GM18508 (cell line): ENCODE measurements around the gene RFX1.
"Not testable (repeated sequence)": the region's sequence is repeated elsewhere in the genome, so short reads cannot be mapped to it uniquely, and the experiment has no call there.

ENCODE experiments used
- ATAC-seq: cut with Tn5 transposase; IDR thresholded peaks from one replicate; pipeline ENCODE4 v1.9.1; 2021; ENCODE audit warnings: moderate number of reproducible peaks; ENCODE audit not compliant: insufficient read depth, unreplicated experiment

Gene RFX1

GRCh38 chr19:14006085-14006765, at the start of gene RFX1:
RFX1 (minus strand) TSS chr19:14006320; CDS start chr19:13993843, 12,477 bp downstream.
- ATAC-seq = peak; percentile 61

GRCh38 chr19:14055396-14055795, 49.3 kb upstream of the RFX1 start:
- no peak for ATAC-seq

- ATAC-seq = no peak
Measured at GRCh38 chr19:14054721-14055120, 48.6 kb upstream of the RFX1 start.

GRCh38 chr19:14054099-14054498, 48.0 kb upstream of the RFX1 start:
- no peak for ATAC-seq

GRCh38 chr19:14053500-14053899, 47.4 kb upstream of the RFX1 start:
- no peak for ATAC-seq

- no peak for ATAC-seq
Measured at GRCh38 chr19:14053032-14053431, 46.9 kb upstream of the RFX1 start.

GRCh38 chr19:14052470-14052869, 46.4 kb upstream of the RFX1 start:
- ATAC-seq = no peak

- no peak for ATAC-seq
Measured at GRCh38 chr19:14051980-14052379, 45.9 kb upstream of the RFX1 start.

- not testable (repeated sequence) for ATAC-seq
Measured at GRCh38 chr19:14050961-14051360, 44.8 kb upstream of the RFX1 start.

GRCh38 chr19:14050512-14050911, 44.4 kb upstream of the RFX1 start:
- no peak for ATAC-seq

- ATAC-seq = no peak
Measured at GRCh38 chr19:14048443-14049153, 42.5 kb upstream of the RFX1 start.

GRCh38 chr19:14047866-14048265, 41.7 kb upstream of the RFX1 start:
- not testable (repeated sequence) for ATAC-seq

- ATAC-seq = not testable (repeated sequence)
Measured at GRCh38 chr19:14042659-14043608, 36.8 kb upstream of the RFX1 start.

- ATAC-seq = no peak
Measured at GRCh38 chr19:14039181-14039580, 33.1 kb upstream of the RFX1 start.

- no peak for ATAC-seq
Measured at GRCh38 chr19:14035706-14036105, 29.6 kb upstream of the RFX1 start.

GRCh38 chr19:14035159-14035558, 29.0 kb upstream of the RFX1 start:
- ATAC-seq = not testable (repeated sequence)

- ATAC-seq = no peak
Measured at GRCh38 chr19:14033946-14034345, 27.8 kb upstream of the RFX1 start.

- ATAC-seq = no peak
Measured at GRCh38 chr19:14031719-14032480, 25.8 kb upstream of the RFX1 start, which contains the start of gene IL27RA. IL27RA (plus strand) TSS chr19:14031762; CDS start chr19:14031873, 111 bp downstream.

GRCh38 chr19:14030997-14031718, 25.0 kb upstream of the RFX1 start:
- ATAC-seq = no peak
